GM23338 (cell line): Measurements from ENCODE around the gene ANO10. TPM values are rescaled to one million over a fixed set of nuclear protein-coding genes. Genes with fewer than 3 reads are reported as not detected.

ENCODE experiments used
- ATAC-seq: fragments of 200-7000 bp; cut with Tn5 transposase; 3 replicates; pipeline ENCODE4 v1.9.1; 2020
- DNase-seq: peaks from one replicate; pipeline ENCODE4 v3.0.0-alpha.2; 2015; ENCODE audit warnings: low spot score
- H2AFZ ChIP-seq: fragments of 200-600 bp; sonication (generic); 2 replicates; pipeline ENCODE4 v1.8.0; 2016; ENCODE audit warnings: antibody characterized with exemption, mild to moderate bottlenecking, moderate library complexity
- H3F3A ChIP-seq: fragments of 200-600 bp; sonication (generic); replicated peaks from 2 replicates; pipeline ENCODE4 v1.8.0; 2017; ENCODE audit warnings: antibody characterized with exemption, mixed run types, low read depth
- H3K27ac ChIP-seq: fragments of 200-600 bp; sonication (generic); 2 replicates; pipeline ENCODE4 v1.6.1; 2016; ENCODE audit warnings: low read depth
- H3K27me3 ChIP-seq: fragments of 200-600 bp; sonication (generic); 2 replicates; pipeline ENCODE4 v1.8.0; 2016; ENCODE audit warnings: mild to moderate bottlenecking, mixed run types, moderate library complexity; ENCODE audit not compliant: insufficient read depth
- H3K36me3 ChIP-seq: fragments of 200-600 bp; sonication (generic); 2 replicates; pipeline ENCODE4 v1.8.0; 2016; ENCODE audit warnings: mild to moderate bottlenecking; ENCODE audit not compliant: insufficient read depth
- H3K4me1 ChIP-seq: fragments of 200-600 bp; sonication (generic); 2 replicates; pipeline ENCODE4 v1.8.0; 2016; ENCODE audit warnings: mild to moderate bottlenecking, moderate library complexity; ENCODE audit not compliant: insufficient read depth
- H3K4me2 ChIP-seq: fragments of 200-600 bp; sonication (generic); 2 replicates; pipeline ENCODE4 v1.7.1; 2017; ENCODE audit warnings: mixed run types
- H3K4me3 ChIP-seq: fragments of 200-600 bp; sonication (generic); 2 replicates; pipeline ENCODE4 v1.6.1; 2016; ENCODE audit warnings: mixed run types
- H3K79me2 ChIP-seq: fragments of 200-600 bp; sonication (generic); replicated peaks from 2 replicates; pipeline ENCODE4 v1.8.0; 2017; ENCODE audit warnings: mild to moderate bottlenecking; ENCODE audit not compliant: insufficient read depth
- H3K9me2 ChIP-seq: fragments of 200-600 bp; sonication (generic); 2 replicates; pipeline ENCODE4 v1.8.0; 2017; ENCODE audit not compliant: insufficient read depth
- H4K20me1 ChIP-seq: fragments of 200-600 bp; sonication (generic); replicated peaks from 2 replicates; pipeline ENCODE4 v1.8.0; 2017; ENCODE audit warnings: mild to moderate bottlenecking; ENCODE audit not compliant: insufficient read depth
- H3K27ac Mint-ChIP-seq: 2 replicates; pipeline ENCODE4 v1.8.0; 2020; ENCODE audit warnings: inconsistent platforms, mild to moderate bottlenecking, moderate library complexity, mixed read lengths
- H3K27me3 Mint-ChIP-seq: 3 replicates; pipeline ENCODE4 v1.8.0; 2022; ENCODE audit warnings: low read depth, mild to moderate bottlenecking, moderate library complexity, mixed read lengths, inconsistent platforms; ENCODE audit not compliant: insufficient read depth, poor library complexity
- H3K36me3 Mint-ChIP-seq: 3 replicates; pipeline ENCODE4 v1.8.0; 2021; ENCODE audit warnings: low read depth, mild to moderate bottlenecking, inconsistent platforms, moderate library complexity, mixed read lengths
- H3K4me1 Mint-ChIP-seq: 3 replicates; pipeline ENCODE4 v1.8.0; 2020; ENCODE audit warnings: mild to moderate bottlenecking, inconsistent platforms, mixed read lengths
- H3K4me3 Mint-ChIP-seq: 3 replicates; pipeline ENCODE4 v1.8.0; 2021; ENCODE audit warnings: moderate library complexity, mild to moderate bottlenecking, inconsistent platforms, mixed read lengths
- H3K9me3 Mint-ChIP-seq: 3 replicates; pipeline ENCODE4 v1.8.0; 2020; ENCODE audit warnings: moderate library complexity, mild to moderate bottlenecking, inconsistent platforms, mixed read lengths
- CREB1 ChIP-seq: fragments of 250-450 bp; sonication (Bioruptor Pico); IDR thresholded peaks from 2 replicates; pipeline ENCODE4 v1.5.0; 2020; ENCODE audit warnings: low read depth, mild to moderate bottlenecking, moderate library complexity
- CTCF ChIP-seq, 2 experiments: fragments of 200-600 bp in 1 of 2; sonication (generic) in 1 of 2; conservative IDR thresholded peaks; 2 replicates each; pipeline versions ENCODE4 v1.5.1 to v1.6.1; 2016 to 2017; ENCODE audit warnings: antibody characterized with exemption in 2 of 2, low read depth in 2 of 2, mild to moderate bottlenecking in 2 of 2, moderate library complexity in 1 of 2
- JUNB ChIP-seq: IDR thresholded peaks from one replicate; pipeline ENCODE4 v1.6.1; 2016; ENCODE audit warnings: antibody characterized with exemption; ENCODE audit not compliant: unreplicated experiment
- NANOG ChIP-seq: IDR thresholded peaks from 2 replicates; pipeline ENCODE4 v1.6.1; 2016; ENCODE audit warnings: antibody characterized with exemption, borderline replicate concordance
- STAT1 ChIP-seq: IDR thresholded peaks from one replicate; pipeline ENCODE4 v1.6.1; 2016; ENCODE audit warnings: antibody characterized with exemption; ENCODE audit not compliant: unreplicated experiment
- ZNF462 ChIP-seq: fragments of 250-450 bp; sonication (Bioruptor Pico); IDR thresholded peaks from 2 replicates; pipeline ENCODE4 v1.5.0; 2020; ENCODE audit warnings: mild to moderate bottlenecking, moderate library complexity
- polyA plus RNA-seq: library from polyadenylated mRNA; unstranded; fragments of >200 nt; fragmentation: Nextera tagmentation; extraction: Ambion mirVana; gene quantifications from 2 replicates; pipeline ENCODE4 v1.2.1, GENCODE V29; 2016
- total RNA-seq: library from RNA; depleted of rRNA; stranded (reverse); fragments of >200 nt; shearing (Covaris generic); gene quantifications from 2 replicates; pipeline ENCODE4 v1.2.3, GENCODE V29; 2014
- TF ChIP-seq, protein P1 (sequence below): IDR thresholded peaks from one replicate; pipeline ENCODE4 v1.6.1; 2018; ENCODE audit warnings: antibody characterized with exemption; ENCODE audit not compliant: unreplicated experiment
- TF ChIP-seq, protein P2 (sequence below): IDR thresholded peaks from 2 replicates; pipeline ENCODE4 v1.6.1; 2016; ENCODE audit warnings: antibody characterized with exemption

Gene ANO10
- total and polyA plus RNA-seq, 2 experiments from 2014 or later, result 29.2 to 48.1 TPM

DNA sequence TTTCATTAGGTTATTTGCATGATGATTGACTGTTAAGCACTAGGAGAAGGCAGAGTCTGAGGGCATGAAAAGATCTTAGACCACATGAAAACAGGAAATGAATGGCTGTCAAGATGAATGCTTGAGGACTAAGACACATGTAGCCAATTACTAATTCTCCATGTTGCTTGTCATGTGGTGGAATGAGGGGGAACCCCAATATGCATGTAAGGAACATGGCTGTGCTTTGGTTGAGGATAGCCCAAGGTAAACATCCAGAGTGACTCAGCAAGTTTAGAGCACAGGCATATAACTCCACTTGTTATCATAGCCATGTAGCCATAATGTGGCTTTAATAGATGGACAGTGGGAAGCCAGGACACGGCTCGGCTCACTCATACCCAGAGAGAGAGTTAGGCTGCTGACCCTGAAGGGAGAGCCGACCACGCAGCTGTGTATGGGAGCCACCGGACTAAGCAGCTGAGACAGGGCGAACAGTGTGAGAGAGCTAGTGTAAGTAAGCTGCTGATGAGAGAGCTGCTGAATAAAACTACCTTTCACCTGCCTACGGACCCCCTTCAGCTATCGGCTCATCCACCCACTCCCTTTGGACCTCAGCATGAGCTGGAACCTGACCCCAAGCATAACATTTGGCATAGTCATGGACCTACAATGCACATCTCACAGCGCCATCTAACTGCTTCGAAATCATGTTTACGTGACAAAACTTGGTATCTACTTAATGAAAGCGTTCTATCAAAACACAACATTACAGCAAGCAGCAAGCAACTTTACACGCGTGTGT is 37.6 kb downstream of the ANO10 start:
- Histone ChIP-seq H2AFZ (no peak overlapping the region), H3K4me2 (no peak overlapping the region), H3K79me2 (no peaks in the 10 kb centered on the region), H3K27me3 (no peaks in the 10 kb centered on the region), H3F3A (no peaks in the 10 kb centered on the region), H4K20me1 (no peaks in the 10 kb centered on the region), H3K27ac (no peak overlapping the region), H3K4me1 (peaks cover 11% of the 10 kb centered on the region), H3K9me2 (no peaks in the 10 kb centered on the region), H3K4me3 (no peak overlapping the region), H3K36me3 (no peaks in the 10 kb centered on the region)
- Mint-ChIP-seq H3K27me3 (peaks cover 2% of the 10 kb centered on the region), H3K4me3 (no peak overlapping the region), H3K27ac (peak overlapping the region; percentile 14), H3K9me3 (no peaks in the 10 kb centered on the region), H3K4me1 (peaks cover 24% of the 10 kb centered on the region), H3K36me3 (peaks cover 40% of the 10 kb centered on the region; the same call in 2 of the 3 replicates)
- TF ChIP-seq ZNF462 (CRISPR knock-in tag), result no peak
- DNase-seq (no peak), ATAC-seq (no peak; the same call in 2 of the 3 replicates)

DNA sequence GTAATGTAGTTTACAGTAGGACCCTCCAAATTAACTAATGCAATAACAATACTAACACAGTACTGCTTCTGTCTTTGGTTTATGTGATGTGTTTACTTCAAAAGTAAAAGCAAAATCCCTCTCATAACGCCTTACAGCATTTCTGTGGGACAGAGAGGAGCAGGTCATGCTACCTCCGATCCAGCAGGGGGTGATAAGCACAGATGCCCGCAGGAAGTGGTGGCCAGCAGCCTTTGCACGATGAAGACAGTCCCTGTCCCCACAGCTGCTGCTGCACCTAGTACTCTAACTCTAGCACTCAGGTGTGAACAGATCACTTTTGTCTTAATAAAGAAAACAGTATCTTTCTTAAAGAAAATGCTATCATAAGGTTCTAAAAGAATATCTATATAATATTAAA is 38.3 kb downstream of the ANO10 start:
- Histone ChIP-seq H3K4me2 (no peak overlapping the region), H4K20me1 (no peaks in the 10 kb centered on the region), H2AFZ (no peak overlapping the region), H3K4me1 (peaks cover 11% of the 10 kb centered on the region), H3F3A (no peaks in the 10 kb centered on the region), H3K4me3 (no peak overlapping the region), H3K9me2 (no peaks in the 10 kb centered on the region), H3K36me3 (no peaks in the 10 kb centered on the region), H3K27me3 (no peaks in the 10 kb centered on the region), H3K79me2 (no peaks in the 10 kb centered on the region), H3K27ac (no peak overlapping the region)
- DNase-seq, result peak; percentile 58
- peak; percentile 72 for ATAC-seq
- no peak overlapping the region for H3K27ac Mint-ChIP-seq
- peaks cover 33% of the 10 kb centered on the region; the same call in 2 of the 3 replicates for H3K36me3 Mint-ChIP-seq
- H3K4me3 Mint-ChIP-seq, result no peak overlapping the region
- H3K27me3 Mint-ChIP-seq, result peaks cover 2% of the 10 kb centered on the region
- H3K4me1 Mint-ChIP-seq, result peaks cover 24% of the 10 kb centered on the region
- H3K9me3 Mint-ChIP-seq, result no peaks in the 10 kb centered on the region
- TF ChIP-seq JUNB (no peak), CTCF (conservative IDR thresholded peaks at IDR 0.05; ENCODE audit: low read depth in 2 of 2) (peak; percentile 58 to 66), CREB1 (CRISPR knock-in tag) (no peak), NANOG (no peak), STAT1 (no peak)
- TF ChIP-seq, protein P1, sequence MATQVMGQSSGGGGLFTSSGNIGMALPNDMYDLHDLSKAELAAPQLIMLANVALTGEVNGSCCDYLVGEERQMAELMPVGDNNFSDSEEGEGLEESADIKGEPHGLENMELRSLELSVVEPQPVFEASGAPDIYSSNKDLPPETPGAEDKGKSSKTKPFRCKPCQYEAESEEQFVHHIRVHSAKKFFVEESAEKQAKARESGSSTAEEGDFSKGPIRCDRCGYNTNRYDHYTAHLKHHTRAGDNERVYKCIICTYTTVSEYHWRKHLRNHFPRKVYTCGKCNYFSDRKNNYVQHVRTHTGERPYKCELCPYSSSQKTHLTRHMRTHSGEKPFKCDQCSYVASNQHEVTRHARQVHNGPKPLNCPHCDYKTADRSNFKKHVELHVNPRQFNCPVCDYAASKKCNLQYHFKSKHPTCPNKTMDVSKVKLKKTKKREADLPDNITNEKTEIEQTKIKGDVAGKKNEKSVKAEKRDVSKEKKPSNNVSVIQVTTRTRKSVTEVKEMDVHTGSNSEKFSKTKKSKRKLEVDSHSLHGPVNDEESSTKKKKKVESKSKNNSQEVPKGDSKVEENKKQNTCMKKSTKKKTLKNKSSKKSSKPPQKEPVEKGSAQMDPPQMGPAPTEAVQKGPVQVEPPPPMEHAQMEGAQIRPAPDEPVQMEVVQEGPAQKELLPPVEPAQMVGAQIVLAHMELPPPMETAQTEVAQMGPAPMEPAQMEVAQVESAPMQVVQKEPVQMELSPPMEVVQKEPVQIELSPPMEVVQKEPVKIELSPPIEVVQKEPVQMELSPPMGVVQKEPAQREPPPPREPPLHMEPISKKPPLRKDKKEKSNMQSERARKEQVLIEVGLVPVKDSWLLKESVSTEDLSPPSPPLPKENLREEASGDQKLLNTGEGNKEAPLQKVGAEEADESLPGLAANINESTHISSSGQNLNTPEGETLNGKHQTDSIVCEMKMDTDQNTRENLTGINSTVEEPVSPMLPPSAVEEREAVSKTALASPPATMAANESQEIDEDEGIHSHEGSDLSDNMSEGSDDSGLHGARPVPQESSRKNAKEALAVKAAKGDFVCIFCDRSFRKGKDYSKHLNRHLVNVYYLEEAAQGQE, result no peak
- TF ChIP-seq, protein P2, sequence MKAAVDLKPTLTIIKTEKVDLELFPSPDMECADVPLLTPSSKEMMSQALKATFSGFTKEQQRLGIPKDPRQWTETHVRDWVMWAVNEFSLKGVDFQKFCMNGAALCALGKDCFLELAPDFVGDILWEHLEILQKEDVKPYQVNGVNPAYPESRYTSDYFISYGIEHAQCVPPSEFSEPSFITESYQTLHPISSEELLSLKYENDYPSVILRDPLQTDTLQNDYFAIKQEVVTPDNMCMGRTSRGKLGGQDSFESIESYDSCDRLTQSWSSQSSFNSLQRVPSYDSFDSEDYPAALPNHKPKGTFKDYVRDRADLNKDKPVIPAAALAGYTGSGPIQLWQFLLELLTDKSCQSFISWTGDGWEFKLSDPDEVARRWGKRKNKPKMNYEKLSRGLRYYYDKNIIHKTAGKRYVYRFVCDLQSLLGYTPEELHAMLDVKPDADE, result no peak
